ENCODE measurements around the gene CCDC7.

GRCh38 chr10:32459051-32459698, 13.2 kb downstream of the CCDC7 start:
- TF ChIP-seq EZH2 (IDR thresholded peaks at IDR 0.05), result no peak
- TF ChIP-seq YY1 (IDR thresholded peaks at IDR 0.05; ENCODE audit: extremely low read depth, insufficient replicate concordance, low read depth, low read length), result no peak
